ENCODE data around the gene RBM20. TPM values are rescaled to one million over a fixed set of nuclear protein-coding genes. Genes with fewer than 3 reads are reported as not detected.
"Not testable (repeated sequence)": the region's sequence is repeated elsewhere in the genome, so short reads cannot be mapped to it uniquely, and the experiment has no call there.

RBM20 gene
- total RNA-seq, 4 donors from 2014 or later = 7.4 to 18.4 (median 10.2) TPM

DNA sequence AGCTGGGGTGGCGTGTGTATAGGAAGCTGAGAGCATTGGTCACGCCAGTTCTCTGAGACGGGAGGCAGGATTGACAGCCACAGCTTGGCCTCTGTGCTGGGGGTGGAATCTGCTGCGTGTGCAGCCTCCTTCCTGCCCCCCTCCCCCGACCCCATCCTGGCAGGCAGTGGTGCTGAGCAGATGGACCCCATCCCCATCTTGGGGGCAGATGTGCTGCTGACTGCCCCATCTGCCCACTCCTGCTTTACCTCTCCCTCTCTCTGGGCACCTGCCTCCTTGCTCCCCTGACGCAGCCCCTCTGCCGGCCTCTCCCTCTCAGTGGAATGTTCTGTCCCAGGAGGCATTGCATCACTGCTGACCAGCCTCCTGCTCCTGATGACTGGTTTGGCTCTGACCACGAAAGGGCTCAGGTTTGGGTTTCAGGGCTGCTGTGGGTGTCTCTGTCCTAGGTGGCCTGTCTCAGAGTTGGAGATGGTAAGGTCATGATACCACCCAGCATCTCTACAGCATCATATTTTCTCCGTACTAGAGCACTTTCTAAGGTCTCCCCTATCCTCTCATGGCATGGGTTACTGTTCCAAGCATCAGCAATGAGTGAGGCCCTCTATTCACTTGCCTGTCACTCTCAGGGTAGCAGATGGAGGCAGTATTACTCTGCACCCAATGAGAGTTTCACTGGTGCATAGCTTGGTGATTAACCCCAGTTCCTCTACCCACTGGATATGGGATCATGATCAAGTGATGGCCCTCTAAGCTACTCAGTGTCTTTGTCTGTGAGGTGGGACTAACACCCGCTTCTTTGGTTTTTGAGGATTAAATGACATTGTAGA is 81.9 kb downstream of the RBM20 start:
- Histone ChIP-seq H3K27ac (peak overlapping the region; percentile 85 to 94 (median 87)), H3K36me3 (no peaks in the 10 kb centered on the region), H3K9me3 (no peaks in the 10 kb centered on the region), H3K4me3 (peak overlapping the region; percentile 5 to 37 (median 18)), H3K27me3 (no peaks in the 10 kb centered on the region), H3K4me1 (peaks cover 43% of the 10 kb centered on the region in 2 donors)
- ATAC-seq (peak; percentile 77 to 79), DNase-seq (peak; percentile 92 to 96)
- in situ Hi-C loops (cut with MboI; ENCODE audit: low sequenced_read_pairs in 4 of 4) = no loop called here
- intact Hi-C loops (cut with DNase I; ENCODE audit: low total_unique reads) = loop anchor here (2.0 kb wide), 1 partner anchor 89 kb away; no protein-coding TSS in a partner anchor
- TF ChIP-seq, protein P1, sequence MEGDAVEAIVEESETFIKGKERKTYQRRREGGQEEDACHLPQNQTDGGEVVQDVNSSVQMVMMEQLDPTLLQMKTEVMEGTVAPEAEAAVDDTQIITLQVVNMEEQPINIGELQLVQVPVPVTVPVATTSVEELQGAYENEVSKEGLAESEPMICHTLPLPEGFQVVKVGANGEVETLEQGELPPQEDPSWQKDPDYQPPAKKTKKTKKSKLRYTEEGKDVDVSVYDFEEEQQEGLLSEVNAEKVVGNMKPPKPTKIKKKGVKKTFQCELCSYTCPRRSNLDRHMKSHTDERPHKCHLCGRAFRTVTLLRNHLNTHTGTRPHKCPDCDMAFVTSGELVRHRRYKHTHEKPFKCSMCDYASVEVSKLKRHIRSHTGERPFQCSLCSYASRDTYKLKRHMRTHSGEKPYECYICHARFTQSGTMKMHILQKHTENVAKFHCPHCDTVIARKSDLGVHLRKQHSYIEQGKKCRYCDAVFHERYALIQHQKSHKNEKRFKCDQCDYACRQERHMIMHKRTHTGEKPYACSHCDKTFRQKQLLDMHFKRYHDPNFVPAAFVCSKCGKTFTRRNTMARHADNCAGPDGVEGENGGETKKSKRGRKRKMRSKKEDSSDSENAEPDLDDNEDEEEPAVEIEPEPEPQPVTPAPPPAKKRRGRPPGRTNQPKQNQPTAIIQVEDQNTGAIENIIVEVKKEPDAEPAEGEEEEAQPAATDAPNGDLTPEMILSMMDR (IDR thresholded peaks at IDR 0.05 in 4 of 5, conservative IDR thresholded peaks at IDR 0.05 in 1 of 5) = no peak
- peak; percentile 74 to 85 for TF ChIP-seq POLR2A (IDR thresholded peaks at IDR 0.05)

DNA sequence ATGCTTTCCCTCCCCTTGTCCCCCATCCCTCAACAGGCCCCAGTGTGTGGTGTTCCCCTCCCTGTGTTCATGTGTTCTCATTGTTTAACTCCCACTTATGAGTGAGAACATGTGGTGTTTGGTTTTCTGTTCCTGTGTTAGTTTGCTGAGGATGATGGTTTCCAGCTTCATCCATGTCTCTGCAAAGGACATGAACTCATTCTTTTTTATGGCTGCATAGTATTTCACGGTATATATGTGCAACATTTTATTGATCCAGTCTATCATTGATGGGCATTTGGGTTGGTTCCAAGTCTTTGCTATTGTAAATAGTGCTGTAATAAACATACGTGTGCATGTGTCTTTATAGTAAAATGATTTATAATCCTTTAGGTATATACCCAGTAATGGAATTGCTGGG is 83.6 kb downstream of the RBM20 start:
- DNase-seq; in situ Hi-C loops (cut with MboI; ENCODE audit: low sequenced_read_pairs in 4 of 4); ATAC-seq; intact Hi-C loops (cut with DNase I; ENCODE audit: low total_unique reads); H3K27me3 ChIP-seq; H3K9me3 ChIP-seq; H3K36me3 ChIP-seq; H3K4me3 ChIP-seq: not testable (repeated sequence)
- peaks cover 26 to 32% of the 10 kb centered on the region in 2 donors for H3K4me1 ChIP-seq
- H3K27ac ChIP-seq = peak overlapping the region in 3 of 4 donors; percentile 85 to 94 (median 88)

DNA sequence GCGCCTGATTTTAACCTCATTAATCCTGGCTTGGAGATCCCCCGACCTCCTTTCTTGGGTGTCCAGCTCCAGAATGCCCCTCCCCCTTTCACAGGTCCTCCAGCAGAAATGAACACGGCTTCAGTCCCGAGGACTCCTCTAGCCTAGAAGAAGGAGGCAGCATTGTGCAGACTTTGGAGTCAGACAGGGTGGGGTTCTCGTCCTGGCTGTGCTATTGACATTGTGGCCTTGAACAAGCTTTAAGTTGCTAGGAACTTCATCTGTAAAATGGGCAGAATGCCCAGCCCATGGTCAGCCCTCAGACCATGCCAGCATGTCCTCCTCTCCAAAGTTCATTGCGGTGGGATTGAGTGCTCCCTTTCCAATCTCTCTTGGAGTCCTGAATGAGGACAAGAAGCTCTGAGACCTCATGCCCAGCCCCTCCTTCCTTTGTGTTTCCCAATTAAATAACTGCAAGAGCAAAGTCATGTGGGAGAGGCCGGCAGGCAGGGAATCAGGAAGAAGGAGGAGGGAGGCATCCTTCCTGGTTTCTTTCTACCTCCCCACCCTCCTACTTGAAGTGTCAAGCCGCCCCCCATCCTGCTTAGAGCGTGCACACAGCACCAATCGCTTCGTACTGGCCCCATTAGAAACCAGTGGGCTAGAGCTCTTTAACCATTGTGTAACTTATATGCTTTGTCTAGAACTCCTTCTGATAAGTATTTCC is 86.4 kb downstream of the RBM20 start:
- no peaks in the 10 kb centered on the region for H3K36me3 ChIP-seq
- DNase-seq (peak in 1 of 2 donors; percentile 49), ATAC-seq (no peak)
- peak in 1 of 2 donors; percentile 20 for TF ChIP-seq POLR2A (IDR thresholded peaks at IDR 0.05)
- TF ChIP-seq, protein P1 (IDR thresholded peaks at IDR 0.05 in 4 of 5, conservative IDR thresholded peaks at IDR 0.05 in 1 of 5) = no peak
- in situ Hi-C loops (cut with MboI; ENCODE audit: low sequenced_read_pairs in 4 of 4) (no loop called here), intact Hi-C loops (cut with DNase I; ENCODE audit: low total_unique reads) (no loop called here)
- H3K27me3 ChIP-seq = no peaks in the 10 kb centered on the region
- no peak overlapping the region for H3K4me3 ChIP-seq
- peaks cover 22 to 24% of the 10 kb centered on the region in 2 donors for H3K4me1 ChIP-seq
- H3K27ac ChIP-seq = peak overlapping the region in 3 of 4 donors; percentile 78 to 86 (median 85)
- no peaks in the 10 kb centered on the region for H3K9me3 ChIP-seq

DNA sequence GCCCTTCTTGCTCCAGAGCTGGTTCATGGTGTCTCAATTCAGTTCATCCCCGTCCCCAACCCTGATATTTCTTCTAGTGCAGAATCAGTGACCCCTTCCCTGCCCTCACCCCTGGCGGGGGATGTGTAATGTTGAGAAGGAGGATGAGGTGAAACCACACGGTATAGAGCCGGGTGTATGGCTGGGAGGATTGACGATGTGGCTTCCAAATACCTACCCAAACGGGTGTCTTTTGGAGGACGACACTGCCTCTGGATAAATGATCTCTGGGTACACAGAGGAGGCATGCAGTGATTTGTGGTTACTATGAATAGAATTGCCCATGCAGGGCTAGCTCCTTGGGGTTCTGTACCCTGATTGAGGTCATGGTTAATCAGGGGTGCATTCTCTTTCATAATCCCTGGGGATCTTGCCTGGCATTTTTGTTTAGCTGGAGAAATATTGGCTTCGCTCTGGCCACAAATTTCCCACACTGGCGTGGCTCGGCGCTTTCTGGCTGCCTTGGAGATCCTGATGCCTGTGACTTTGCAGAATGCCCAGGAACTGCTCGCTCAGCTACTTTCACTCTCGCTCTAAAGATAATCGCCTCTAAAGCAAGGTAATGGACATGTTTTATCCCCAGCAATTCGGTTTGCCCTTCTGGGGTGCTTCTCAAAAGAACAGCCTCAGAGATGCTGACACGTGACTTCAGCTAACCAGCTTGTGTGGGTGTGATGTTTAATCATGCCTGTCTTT is 89.2 kb downstream of the RBM20 start:
- DNase-seq (peak in 1 of 2 donors; percentile 60), ATAC-seq (peak; percentile 83 to 84)
- in situ Hi-C loops (cut with MboI; ENCODE audit: low sequenced_read_pairs in 4 of 4) (no loop called here), intact Hi-C loops (cut with DNase I; ENCODE audit: low total_unique reads) (no loop called here)
- TF ChIP-seq, protein P1 (IDR thresholded peaks at IDR 0.05 in 4 of 5, conservative IDR thresholded peaks at IDR 0.05 in 1 of 5) = no peak
- TF ChIP-seq POLR2A (IDR thresholded peaks at IDR 0.05) = peak in 1 of 2 donors; percentile 52
- no peaks in the 10 kb centered on the region for H3K9me3 ChIP-seq
- H3K4me3 ChIP-seq = peak overlapping the region; percentile 53 to 58 (median 54)
- no peaks in the 10 kb centered on the region for H3K36me3 ChIP-seq
- H3K27ac ChIP-seq = peak overlapping the region; percentile 78 to 86 (median 83)
- peaks cover 10 to 12% of the 10 kb centered on the region in 2 donors for H3K4me1 ChIP-seq
- H3K27me3 ChIP-seq = no peaks in the 10 kb centered on the region
